Melanocyte of skin (primary cell): ENCODE measurements around the gene KIF9. TPM values are rescaled to one million over a fixed set of nuclear protein-coding genes. Genes with fewer than 3 reads are reported as not detected.

Experiments used
- small RNA-seq, 2 donors: library from RNA; depleted of rRNA; stranded (forward); fragments of <200 nt; gene quantifications; one replicate each; pipeline ENCODE3, GENCODE V24; 2012
- total RNA-seq, 2 donors: library from RNA; depleted of rRNA; stranded (reverse); fragments of >200 nt; gene quantifications; 2 replicates each; pipeline ENCODE4 v1.2.3, GENCODE V29; 2012

The KIF9 gene, protein sequence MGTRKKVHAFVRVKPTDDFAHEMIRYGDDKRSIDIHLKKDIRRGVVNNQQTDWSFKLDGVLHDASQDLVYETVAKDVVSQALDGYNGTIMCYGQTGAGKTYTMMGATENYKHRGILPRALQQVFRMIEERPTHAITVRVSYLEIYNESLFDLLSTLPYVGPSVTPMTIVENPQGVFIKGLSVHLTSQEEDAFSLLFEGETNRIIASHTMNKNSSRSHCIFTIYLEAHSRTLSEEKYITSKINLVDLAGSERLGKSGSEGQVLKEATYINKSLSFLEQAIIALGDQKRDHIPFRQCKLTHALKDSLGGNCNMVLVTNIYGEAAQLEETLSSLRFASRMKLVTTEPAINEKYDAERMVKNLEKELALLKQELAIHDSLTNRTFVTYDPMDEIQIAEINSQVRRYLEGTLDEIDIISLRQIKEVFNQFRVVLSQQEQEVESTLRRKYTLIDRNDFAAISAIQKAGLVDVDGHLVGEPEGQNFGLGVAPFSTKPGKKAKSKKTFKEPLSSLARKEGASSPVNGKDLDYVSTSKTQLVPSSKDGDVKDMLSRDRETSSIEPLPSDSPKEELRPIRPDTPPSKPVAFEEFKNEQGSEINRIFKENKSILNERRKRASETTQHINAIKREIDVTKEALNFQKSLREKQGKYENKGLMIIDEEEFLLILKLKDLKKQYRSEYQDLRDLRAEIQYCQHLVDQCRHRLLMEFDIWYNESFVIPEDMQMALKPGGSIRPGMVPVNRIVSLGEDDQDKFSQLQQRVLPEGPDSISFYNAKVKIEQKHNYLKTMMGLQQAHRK
- total RNA-seq = 1 to 10 TPM; 3.1 to 6.3 TPM

DNA sequence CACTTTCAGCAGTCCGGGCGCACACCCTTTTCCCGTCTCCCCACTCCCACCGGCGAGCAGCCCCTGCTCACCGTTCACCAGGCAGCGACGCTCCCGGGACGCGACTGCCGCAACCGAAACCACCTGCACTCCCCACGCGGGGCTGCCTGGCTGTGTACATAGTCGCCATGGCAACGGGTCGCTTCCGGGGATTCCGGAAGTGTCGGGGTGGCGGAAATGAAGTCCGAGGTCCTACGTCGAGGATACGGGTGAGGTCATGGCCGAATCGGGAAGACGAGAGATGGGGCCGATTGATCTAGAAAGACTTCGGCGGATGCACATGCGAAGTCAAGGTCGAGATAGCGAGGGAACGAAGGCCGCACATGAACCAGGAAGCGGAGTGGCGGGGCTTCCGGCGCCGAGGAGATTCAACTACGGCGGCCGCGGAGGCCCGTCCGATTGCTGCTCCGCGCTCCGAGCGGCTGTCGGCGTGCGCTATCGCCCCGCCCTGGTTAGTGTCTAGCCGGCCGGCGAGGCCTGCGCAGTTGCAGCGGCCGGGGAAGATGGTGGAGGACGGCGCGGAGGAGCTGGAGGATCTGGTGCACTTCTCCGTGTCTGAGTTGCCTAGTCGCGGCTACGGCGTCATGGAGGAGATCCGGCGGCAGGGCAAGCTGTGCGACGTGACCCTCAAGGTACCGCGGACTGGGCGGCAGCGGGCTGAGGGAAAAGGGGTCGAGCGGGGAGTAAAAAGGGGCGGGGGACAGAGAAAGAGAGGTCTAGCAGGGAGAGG is at the start of gene KIF9, which contains the start of gene KLHL18:
TSS of gene KIF9 (minus strand) at position 376 of the 769 bp plus-strand sequence. CDS start 5,425 bp downstream, outside the sequence.
TSS of gene KLHL18 (plus strand) at position 521 of the 769 bp plus-strand sequence. CDS start at position 543, 22 bp downstream.

Small RNAs within 50 kb of the gene (small RNA-seq; reads per million reads assigned to genes)
- gene SNORD13P3 = 0.26 to 0.29 reads per million in 2 donors

Other genes starting within 250 kb of the KIF9 start
- 10 to 100 TPM; 25.0 to 27.5 TPM for gene SETD2, start 118.7 kb downstream of the KIF9 start, total RNA-seq
- 10 to 100 TPM; 15.1 to 28.0 TPM for gene KLHL18, start 145 bp upstream of the KIF9 start, total RNA-seq
- 10 to 100 TPM; 18.9 to 30.0 TPM for gene PTPN23, start 98.2 kb upstream of the KIF9 start, total RNA-seq
- gene SCAP, start 193.1 kb upstream of the KIF9 start, total RNA-seq = 10 to 100 TPM; 54.4 to 62.9 TPM
- gene ELP6, start 230.9 kb upstream of the KIF9 start, total RNA-seq = 10 to 100 TPM; 33.4 to 38.6 TPM